Heart left ventricle (tissue), 13 donors: ENCODE results near the gene BBX.

Experiments used
- CTCF ChIP-seq, 12 donors: fragments of 200-600 bp; sonication (generic) in 4 of 12; IDR thresholded peaks; one replicate each; pipeline versions ENCODE4 v1.5.0 to v1.8.0; 2018 to 2022; ENCODE audit warnings: antibody characterized with exemption in 12 of 12, mild to moderate bottlenecking in 5 of 12
- POLR2A ChIP-seq, 2 donors: fragments of 450-650 bp; IDR thresholded peaks; one replicate each; pipeline ENCODE4 v1.6.1; 2017; ENCODE audit warnings: antibody characterized with exemption in 2 of 2, mild to moderate bottlenecking in 2 of 2, moderate library complexity in 2 of 2
- donor health status: ischemic (EF 13 %, LVEDD 7.1; RV severe dilation, severe dysfunction).
- donor health status: DM: no; HTN: yes; CAD: no.
- donor health status: DM: no; HTN: no; CAD: no.
- donor health status: ischemic (EF 25% LVEDD 6.9; RV normal size, moderate dysfunction).
- donor health status: ischemic (EF 25% LVEDD 5.7; RV mildly dilated, moderate dysfunction).
- donor health status: ischemic (EF 35%, LVEDD 5.7; RV mildly dilated, moderate dysfunction).
- donor health status: nonischemic (EF 11% LVEDD 7.7; RV severe dilation, severe dysfunction).
- donor health status: DM: yes; HTN: yes; CAD: no.
- donor health status: PGD.
- donor health status: ischemic (EF 29% LVEDD 5.4; RV normal size, mild dysfunction).
- donor health status: nonischemic (EF 23%, LVEDD 6.1; RV moderate dilation, normal function).

GRCh38 chr3:107837895-107838612, 315.3 kb downstream of the BBX start:
- TF ChIP-seq CTCF (IDR thresholded peaks at IDR 0.05) (no peak), POLR2A (IDR thresholded peaks at IDR 0.05) (no peak)
